Measurements from ENCODE around the gene SFXN1.

Gene SFXN1

GRCh38 chr5:175548626-175549311 lies 70.4 kb downstream of the SFXN1 start:
- TF ChIP-seq, protein P1, sequence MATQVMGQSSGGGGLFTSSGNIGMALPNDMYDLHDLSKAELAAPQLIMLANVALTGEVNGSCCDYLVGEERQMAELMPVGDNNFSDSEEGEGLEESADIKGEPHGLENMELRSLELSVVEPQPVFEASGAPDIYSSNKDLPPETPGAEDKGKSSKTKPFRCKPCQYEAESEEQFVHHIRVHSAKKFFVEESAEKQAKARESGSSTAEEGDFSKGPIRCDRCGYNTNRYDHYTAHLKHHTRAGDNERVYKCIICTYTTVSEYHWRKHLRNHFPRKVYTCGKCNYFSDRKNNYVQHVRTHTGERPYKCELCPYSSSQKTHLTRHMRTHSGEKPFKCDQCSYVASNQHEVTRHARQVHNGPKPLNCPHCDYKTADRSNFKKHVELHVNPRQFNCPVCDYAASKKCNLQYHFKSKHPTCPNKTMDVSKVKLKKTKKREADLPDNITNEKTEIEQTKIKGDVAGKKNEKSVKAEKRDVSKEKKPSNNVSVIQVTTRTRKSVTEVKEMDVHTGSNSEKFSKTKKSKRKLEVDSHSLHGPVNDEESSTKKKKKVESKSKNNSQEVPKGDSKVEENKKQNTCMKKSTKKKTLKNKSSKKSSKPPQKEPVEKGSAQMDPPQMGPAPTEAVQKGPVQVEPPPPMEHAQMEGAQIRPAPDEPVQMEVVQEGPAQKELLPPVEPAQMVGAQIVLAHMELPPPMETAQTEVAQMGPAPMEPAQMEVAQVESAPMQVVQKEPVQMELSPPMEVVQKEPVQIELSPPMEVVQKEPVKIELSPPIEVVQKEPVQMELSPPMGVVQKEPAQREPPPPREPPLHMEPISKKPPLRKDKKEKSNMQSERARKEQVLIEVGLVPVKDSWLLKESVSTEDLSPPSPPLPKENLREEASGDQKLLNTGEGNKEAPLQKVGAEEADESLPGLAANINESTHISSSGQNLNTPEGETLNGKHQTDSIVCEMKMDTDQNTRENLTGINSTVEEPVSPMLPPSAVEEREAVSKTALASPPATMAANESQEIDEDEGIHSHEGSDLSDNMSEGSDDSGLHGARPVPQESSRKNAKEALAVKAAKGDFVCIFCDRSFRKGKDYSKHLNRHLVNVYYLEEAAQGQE (IDR thresholded peaks at IDR 0.05; ENCODE audit: low read depth), result no peak
- TF ChIP-seq NFIC (IDR thresholded peaks at IDR 0.05) (no peak), CEBPB (IDR thresholded peaks at IDR 0.05) (no peak), TEAD4 (IDR thresholded peaks at IDR 0.05) (no peak), TCF12 (IDR thresholded peaks at IDR 0.05; ENCODE audit: low read depth) (no peak), EGR1 (IDR thresholded peaks at IDR 0.05) (no peak), ZBTB7A (IDR thresholded peaks at IDR 0.05; ENCODE audit: low read depth) (no peak)

DNA sequence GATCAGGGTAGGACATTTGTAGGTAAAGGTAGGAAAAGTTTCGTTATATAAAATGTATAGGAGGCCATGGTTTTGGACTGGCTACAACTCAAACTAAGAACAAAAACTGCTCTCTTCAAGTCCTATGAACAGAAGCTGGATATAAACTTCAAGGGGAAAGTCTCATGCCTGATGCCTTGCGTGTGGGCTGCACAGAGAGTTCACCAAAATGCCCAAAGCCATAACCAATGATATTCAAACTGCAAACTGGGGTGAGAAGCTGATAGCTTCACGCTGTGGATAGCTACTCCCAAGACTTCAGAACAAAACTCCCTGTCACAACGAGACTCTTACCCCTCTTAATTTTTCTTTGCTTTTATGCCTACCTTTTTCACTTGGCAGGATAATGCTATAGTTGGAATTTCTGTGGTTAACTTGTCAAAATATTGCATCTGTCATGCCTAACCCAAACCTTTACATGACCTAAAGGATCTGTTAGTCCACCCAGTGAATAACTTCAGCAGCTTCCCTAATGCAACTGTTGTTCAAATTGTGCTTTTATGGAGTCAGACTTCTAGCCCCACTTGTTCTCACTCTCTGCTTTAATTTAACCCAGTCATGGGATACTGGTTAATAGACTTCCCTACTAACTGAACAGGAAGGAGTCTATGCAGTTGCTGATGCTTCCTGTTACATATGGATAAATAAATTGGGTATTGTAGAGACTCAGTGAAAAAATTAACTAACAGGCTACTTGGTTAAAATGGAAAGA lies 71.9 kb downstream of the SFXN1 start:
- TF ChIP-seq CREB1 (IDR thresholded peaks at IDR 0.05; ENCODE audit: low read depth) (no peak), FOXM1 (IDR thresholded peaks at IDR 0.05; ENCODE audit: borderline replicate concordance, low read depth) (no peak), TAF1 (IDR thresholded peaks at IDR 0.05; ENCODE audit: low read depth) (no peak), EP300 (IDR thresholded peaks at IDR 0.05; ENCODE audit: borderline replicate concordance) (no peak), TEAD4 (IDR thresholded peaks at IDR 0.05) (no peak), CEBPB (IDR thresholded peaks at IDR 0.05) (no peak)
- TF ChIP-seq, protein P1 (IDR thresholded peaks at IDR 0.05; ENCODE audit: low read depth), result no peak

GRCh38 chr5:175551266-175551665 lies 72.9 kb downstream of the SFXN1 start:
- TF ChIP-seq YY1 (IDR thresholded peaks at IDR 0.05; ENCODE audit: low read depth) (no peak), CEBPB (IDR thresholded peaks at IDR 0.05) (no peak), FOXM1 (IDR thresholded peaks at IDR 0.05; ENCODE audit: borderline replicate concordance, low read depth) (no peak), RAD21 (IDR thresholded peaks at IDR 0.05; ENCODE audit: low read depth) (no peak), EP300 (IDR thresholded peaks at IDR 0.05; ENCODE audit: borderline replicate concordance) (no peak), ZBTB7A (IDR thresholded peaks at IDR 0.05; ENCODE audit: low read depth) (no peak), TEAD4 (IDR thresholded peaks at IDR 0.05) (no peak)
- TF ChIP-seq, protein P1 (IDR thresholded peaks at IDR 0.05; ENCODE audit: low read depth), result no peak

DNA sequence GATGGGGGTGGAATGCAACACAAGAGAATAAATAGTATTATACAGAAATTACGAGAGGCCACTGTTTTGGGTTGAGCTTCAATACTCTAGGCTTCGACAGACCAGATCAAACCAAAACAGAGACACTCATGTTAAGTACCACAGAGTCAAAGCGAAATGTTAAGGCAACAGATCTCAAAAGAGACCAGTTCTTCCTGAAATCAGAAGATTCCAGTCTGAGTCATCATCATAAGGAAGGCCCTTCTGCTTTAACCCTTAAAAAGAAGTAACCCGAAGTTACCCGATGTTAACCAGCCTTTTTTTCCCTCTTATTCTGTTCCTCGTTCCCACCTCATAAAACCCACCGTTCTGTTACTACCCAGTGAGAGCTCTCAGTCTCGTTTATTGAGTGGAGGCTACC lies 75.9 kb downstream of the SFXN1 start:
- no peak for TF ChIP-seq EP300 (IDR thresholded peaks at IDR 0.05; ENCODE audit: borderline replicate concordance)
- no peak for TF ChIP-seq TAF1 (IDR thresholded peaks at IDR 0.05; ENCODE audit: low read depth)
- TF ChIP-seq TCF12 (IDR thresholded peaks at IDR 0.05; ENCODE audit: low read depth), result no peak
- TF ChIP-seq YY1 (IDR thresholded peaks at IDR 0.05; ENCODE audit: low read depth), result no peak
- TF ChIP-seq USF1 (IDR thresholded peaks at IDR 0.05), result no peak
- no peak for TF ChIP-seq ZBTB7A (IDR thresholded peaks at IDR 0.05; ENCODE audit: low read depth)
- no peak for TF ChIP-seq FOXM1 (IDR thresholded peaks at IDR 0.05; ENCODE audit: borderline replicate concordance, low read depth)
- TF ChIP-seq, protein P1 (IDR thresholded peaks at IDR 0.05; ENCODE audit: low read depth), result no peak
- TF ChIP-seq NFIC (IDR thresholded peaks at IDR 0.05), result no peak
- no peak for TF ChIP-seq EGR1 (IDR thresholded peaks at IDR 0.05)

Data from Ishikawa (cell line).